ENCODE measurements around the gene GPR78. TPM values are rescaled to one million over a fixed set of nuclear protein-coding genes. Genes with fewer than 3 reads are reported as not detected.

Gene GPR78
- total RNA-seq, 1 experiment from 2014 or later, result not detected

GRCh38 chr4:8538703-8539567 is 41.3 kb upstream of the GPR78 start:
- BruUV-seq (replicated peaks), result no TSS peak
- CTCF ChIA-PET, result no interaction called here
- peak; percentile 78 for DNase-seq (ENCODE audit: low read depth, low spot score)
- peak; percentile 78 for ATAC-seq
- H3K27me3 ChIP-seq (ENCODE audit: control insufficient read depth, insufficient read depth, low read length), result no peaks in the 10 kb centered on the region
- in situ Hi-C loops (cut with HindIII; ENCODE audit: low pct_unique_long_range_greater_than_20kb, low sequenced_read_pairs), result no loop called here
- TF ChIP-seq TCF7L2 (IDR thresholded peaks at IDR 0.05; ENCODE audit: low read depth, low read length) (no peak), POLR2AphosphoS5 (IDR thresholded peaks at IDR 0.05; ENCODE audit: low read depth, low read length) (no peak), REST (IDR thresholded peaks at IDR 0.05; ENCODE audit: insufficient read depth in 1 of 2, low read depth in 2 of 2, low read length in 1 of 2) (no peak), CTCF (IDR thresholded peaks at IDR 0.05) (no peak), SIN3A (IDR thresholded peaks at IDR 0.05; ENCODE audit: borderline replicate concordance, insufficient read depth, low read depth, low read length) (no peak)
- H3K4me3 ChIP-seq (ENCODE audit: low read depth in 2 of 2, low read length in 2 of 2), result no peak overlapping the region
- no peaks in the 10 kb centered on the region for H3K36me3 ChIP-seq (ENCODE audit: control insufficient read depth, insufficient read depth, low read length)
- H3K4me1 ChIP-seq (ENCODE audit: control insufficient read depth, insufficient read depth, low read length), result no peaks in the 10 kb centered on the region; the same call in 1 of the 2 replicates
- H3K27ac ChIP-seq (ENCODE audit: low read length), result no peak overlapping the region
- POLR2A ChIA-PET, result no interaction called here
- H3K9me3 ChIP-seq (ENCODE audit: control insufficient read depth, insufficient read depth, low read depth, low read length), result no peaks in the 10 kb centered on the region
- intact Hi-C loops (cut with micrococcal nuclease; ENCODE audit: unreplicated experiment), result no loop called here

- Histone ChIP-seq H3K4me3 (ENCODE audit: low read depth in 2 of 2, low read length in 2 of 2) (no peak overlapping the region), H3K9me3 (ENCODE audit: control insufficient read depth, insufficient read depth, low read depth, low read length) (no peaks in the 10 kb centered on the region), H3K27me3 (ENCODE audit: control insufficient read depth, insufficient read depth, low read length) (no peaks in the 10 kb centered on the region), H3K4me1 (ENCODE audit: control insufficient read depth, insufficient read depth, low read length) (no peaks in the 10 kb centered on the region; the same call in 1 of the 2 replicates), H3K27ac (ENCODE audit: low read length) (no peak overlapping the region), H3K36me3 (ENCODE audit: control insufficient read depth, insufficient read depth, low read length) (no peaks in the 10 kb centered on the region)
- POLR2A ChIA-PET, result no interaction called here
- intact Hi-C loops (cut with micrococcal nuclease; ENCODE audit: unreplicated experiment), result no loop called here
- no TSS peak for BruUV-seq (replicated peaks)
- no peak for ATAC-seq
- DNase-seq (ENCODE audit: low read depth, low spot score), result no peak
- in situ Hi-C loops (cut with HindIII; ENCODE audit: low pct_unique_long_range_greater_than_20kb, low sequenced_read_pairs), result no loop called here
- TF ChIP-seq POLR2AphosphoS5 (IDR thresholded peaks at IDR 0.05; ENCODE audit: low read depth, low read length) (no peak), TCF7L2 (IDR thresholded peaks at IDR 0.05; ENCODE audit: low read depth, low read length) (no peak), REST (IDR thresholded peaks at IDR 0.05; ENCODE audit: insufficient read depth in 1 of 2, low read depth in 2 of 2, low read length in 1 of 2) (no peak), SIN3A (IDR thresholded peaks at IDR 0.05; ENCODE audit: borderline replicate concordance, insufficient read depth, low read depth, low read length) (no peak), CTCF (IDR thresholded peaks at IDR 0.05) (no peak)
- CTCF ChIA-PET, result no interaction called here
These were observed 40.5 kb upstream of the GPR78 start for GRCh38 chr4:8539661-8540060.
